Stimulated activated CD4-positive, alpha-beta T cell treated with anti-CD3 and anti-CD28 coated beads, Interleukin-15, amount 100 ng/mL, for 48 hours (primary cell): ENCODE measurements around the gene AKR1B1.
"Not testable (repeated sequence)": the region's sequence is repeated elsewhere in the genome, so short reads cannot be mapped to it uniquely, and the experiment has no call there.

Experiments used
- DNase-seq, 2 donors: peaks; one replicate each; pipeline ENCODE4 v3.0.0-alpha.2; 2020; ENCODE audit warnings: low read depth in 2 of 2

The AKR1B1 gene

GRCh38 chr7:134458806-134459698 is at the start of gene AKR1B1:
TSS of gene AKR1B1 (minus strand) at chr7:134459100. CDS start at chr7:134459062, 38 bp downstream.
- peak; percentile 78 to 86 for DNase-seq

GRCh38 chr7:134505856-134506255 is 47.0 kb upstream of the AKR1B1 start:
- no peak for DNase-seq

- no peak for DNase-seq
Observed at GRCh38 chr7:134504660-134505164, 45.8 kb upstream of the AKR1B1 start.

GRCh38 chr7:134502463-134503371 is 43.8 kb upstream of the AKR1B1 start:
- no peak for DNase-seq

- no peak for DNase-seq
Observed at GRCh38 chr7:134500982-134501381, 42.1 kb upstream of the AKR1B1 start.

GRCh38 chr7:134500406-134500805 is 41.5 kb upstream of the AKR1B1 start:
- no peak for DNase-seq

GRCh38 chr7:134495546-134495945 is 36.6 kb upstream of the AKR1B1 start:
- DNase-seq: no peak

GRCh38 chr7:134493091-134493490 is 34.2 kb upstream of the AKR1B1 start:
- no peak for DNase-seq

GRCh38 chr7:134487721-134488120 is 28.8 kb upstream of the AKR1B1 start:
- not testable (repeated sequence) for DNase-seq

- DNase-seq: no peak
Observed at GRCh38 chr7:134485203-134485602, 26.3 kb upstream of the AKR1B1 start.

GRCh38 chr7:134483296-134483695 is 24.4 kb upstream of the AKR1B1 start:
- DNase-seq: no peak

GRCh38 chr7:134482858-134483257 is 24.0 kb upstream of the AKR1B1 start:
- DNase-seq: no peak

GRCh38 chr7:134481167-134481566 is 22.3 kb upstream of the AKR1B1 start:
- DNase-seq: no peak

- DNase-seq: no peak
Observed at GRCh38 chr7:134480730-134481129, 21.8 kb upstream of the AKR1B1 start.

- DNase-seq: no peak
Observed at GRCh38 chr7:134480202-134480601, 21.3 kb upstream of the AKR1B1 start.

- DNase-seq: no peak
Observed at GRCh38 chr7:134478707-134479106, 19.8 kb upstream of the AKR1B1 start.

GRCh38 chr7:134477954-134478353 is 19.1 kb upstream of the AKR1B1 start:
- DNase-seq: no peak

GRCh38 chr7:134476044-134476443 is 17.1 kb upstream of the AKR1B1 start:
- no peak for DNase-seq

- no peak for DNase-seq
Observed at GRCh38 chr7:134474828-134475227, 15.9 kb upstream of the AKR1B1 start.

GRCh38 chr7:134473861-134474291 is 15.0 kb upstream of the AKR1B1 start:
- DNase-seq: no peak

GRCh38 chr7:134472572-134473244 is 13.8 kb upstream of the AKR1B1 start:
- DNase-seq: no peak

GRCh38 chr7:134470864-134471263 is 12.0 kb upstream of the AKR1B1 start:
- DNase-seq: no peak
